ENCODE data around the gene GRIK3.

DNA sequence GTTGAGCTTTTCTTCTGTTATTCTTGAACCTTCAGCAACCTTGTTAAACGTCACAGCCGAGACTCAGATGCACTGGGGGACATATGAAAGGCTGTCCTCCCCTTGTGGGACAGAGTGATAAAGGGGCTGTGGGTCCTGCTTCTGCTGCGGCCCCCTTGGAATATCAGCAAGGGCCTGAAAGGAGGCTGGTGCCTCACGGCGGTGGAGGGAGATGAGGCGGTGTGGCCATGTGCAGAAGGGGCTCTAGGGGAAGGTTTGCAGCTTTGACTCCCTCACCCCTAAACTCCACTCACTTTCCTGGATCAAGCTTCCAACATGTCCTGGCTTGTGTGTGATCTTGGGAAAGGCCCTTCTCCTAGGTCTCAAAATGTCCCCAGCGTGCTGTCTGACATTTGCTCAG, 280.9 kb downstream of the GRIK3 start:
- TF ChIP-seq GATA1 (IDR thresholded peaks at IDR 0.05; ENCODE audit: low read depth, low read length): no peak
- TF ChIP-seq POLR2A (IDR thresholded peaks at IDR 0.05; ENCODE audit: low read length): no peak
